H4 (cell line): ENCODE measurements around the gene CCDC33. TPM values are rescaled to one million over a fixed set of nuclear protein-coding genes. Genes with fewer than 3 reads are reported as not detected.

ENCODE experiments used
- DNase-seq: peaks from one replicate; pipeline ENCODE4 v3.0.0-alpha.2; 2015; ENCODE audit warnings: low spot score
- total RNA-seq: library from RNA; depleted of rRNA; stranded (reverse); fragments of >200 nt; shearing (Covaris generic); gene quantifications from 2 replicates; pipeline ENCODE4 v1.2.3, GENCODE V29; 2014

Gene CCDC33
- total RNA-seq, 1 experiment from 2014 or later, result 2.0 TPM

DNA sequence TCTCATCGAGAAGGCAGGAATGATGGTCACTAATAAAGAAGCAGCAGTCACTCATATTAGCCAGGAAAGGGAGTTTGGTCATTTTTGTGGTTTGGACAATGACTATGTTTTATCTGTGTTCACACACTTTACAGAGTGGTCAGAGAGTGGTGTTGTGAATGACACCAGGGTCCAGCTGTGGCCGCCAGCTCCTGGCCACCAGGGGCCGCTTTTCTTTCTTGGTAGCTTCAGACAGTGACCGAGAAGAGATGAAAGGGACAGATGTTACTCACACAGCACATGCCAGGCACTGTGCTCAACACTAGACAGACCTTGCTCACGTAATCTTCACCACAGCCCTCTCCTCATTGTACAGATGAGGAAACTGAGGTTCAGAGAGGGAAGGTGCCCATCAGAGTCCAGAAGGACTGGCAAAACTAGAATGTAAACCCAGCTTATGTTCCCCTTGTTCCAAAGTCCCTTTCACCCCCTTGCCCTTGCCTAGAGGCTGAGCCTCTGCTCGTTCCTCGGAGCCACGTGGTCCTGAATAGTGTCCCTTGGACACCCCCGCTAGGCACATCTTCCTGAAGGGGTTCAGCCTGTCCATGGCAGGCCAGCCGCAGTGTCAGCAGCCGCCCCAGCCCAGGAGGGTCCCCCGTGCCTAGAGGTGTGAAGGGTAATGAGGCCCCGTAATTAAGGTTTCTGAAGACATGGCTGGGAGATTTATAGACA is 75.8 kb downstream of the CCDC33 start:
- DNase-seq, result no peak

DNA sequence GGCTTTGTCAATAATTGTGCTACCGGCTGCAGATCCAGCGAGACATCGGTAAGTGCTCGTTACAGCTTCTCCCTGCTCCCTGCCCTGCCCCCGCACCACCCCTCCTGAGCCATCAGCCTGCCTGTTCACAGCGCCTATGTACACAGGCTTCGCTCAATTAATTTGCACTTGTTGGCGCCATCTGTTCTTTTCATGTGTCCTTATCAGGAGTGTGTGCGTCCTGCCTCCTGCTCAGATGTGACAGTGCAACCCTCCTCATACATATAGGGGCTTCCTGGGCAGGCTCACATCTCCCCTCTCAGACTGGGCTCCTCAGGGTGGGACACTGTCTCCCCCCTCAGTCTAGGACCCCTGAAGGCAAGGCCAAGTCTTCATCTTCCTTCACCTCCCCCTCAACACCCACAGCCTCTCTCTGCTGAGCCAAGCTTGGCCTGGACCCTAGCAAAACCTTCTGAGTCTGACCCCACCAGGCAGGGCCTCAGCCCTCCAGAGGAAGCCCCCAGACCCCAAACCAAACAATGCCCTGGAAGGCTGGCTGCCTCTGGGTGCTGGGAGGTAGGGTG is 76.4 kb downstream of the CCDC33 start:
- DNase-seq, result no peak

DNA sequence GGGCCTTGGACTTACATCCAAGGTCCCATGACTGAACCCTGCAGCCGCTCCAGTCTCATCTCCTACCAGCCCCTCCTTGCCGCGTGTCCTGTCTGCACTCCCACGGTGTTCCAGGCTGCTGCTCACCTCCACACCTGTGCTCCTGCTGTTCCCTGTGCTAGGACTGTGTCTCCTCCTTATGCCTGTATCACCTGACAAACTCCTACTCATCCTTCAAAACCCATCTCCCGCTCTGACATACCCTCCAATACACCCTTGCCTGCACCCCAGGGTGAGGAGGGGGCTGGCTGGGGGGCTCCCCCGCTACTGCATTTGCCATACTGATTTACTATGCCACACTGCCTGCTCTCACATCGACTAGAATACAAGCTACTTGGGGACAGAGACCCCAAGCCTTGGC is 77.8 kb downstream of the CCDC33 start:
- no peak for DNase-seq

DNA sequence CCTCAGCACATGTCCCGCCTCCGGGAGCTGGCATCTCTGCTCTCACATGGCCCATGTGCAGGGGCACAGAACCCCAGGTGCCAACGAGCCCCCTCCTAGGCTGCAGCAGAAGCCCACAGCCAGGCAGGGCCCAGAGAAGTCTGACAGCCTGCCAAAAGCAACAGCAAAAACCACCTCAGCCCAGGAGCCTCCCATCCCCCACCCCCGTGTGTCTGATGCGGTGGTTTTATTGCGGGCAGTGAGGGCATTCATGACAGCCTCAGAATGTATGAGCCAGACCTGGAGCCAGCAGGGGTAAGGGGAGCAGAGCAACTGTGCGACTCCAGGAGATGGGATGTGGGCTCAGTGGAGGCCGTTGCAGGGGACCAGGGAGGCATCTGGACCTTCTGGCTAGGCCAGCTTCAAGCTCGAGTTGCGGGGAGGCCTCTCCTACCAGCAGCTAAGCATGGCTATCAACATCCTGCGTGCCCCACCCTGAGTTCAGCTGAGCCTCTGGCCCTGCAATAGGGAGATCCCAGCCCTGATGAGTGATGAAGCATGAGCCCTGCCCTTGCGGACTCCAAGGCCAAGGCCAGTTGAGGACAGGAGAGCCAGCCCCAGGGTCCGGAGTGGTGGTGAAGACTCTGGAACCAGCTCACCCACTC is 78.8 kb downstream of the CCDC33 start:
- peak; percentile 41 for DNase-seq

DNA sequence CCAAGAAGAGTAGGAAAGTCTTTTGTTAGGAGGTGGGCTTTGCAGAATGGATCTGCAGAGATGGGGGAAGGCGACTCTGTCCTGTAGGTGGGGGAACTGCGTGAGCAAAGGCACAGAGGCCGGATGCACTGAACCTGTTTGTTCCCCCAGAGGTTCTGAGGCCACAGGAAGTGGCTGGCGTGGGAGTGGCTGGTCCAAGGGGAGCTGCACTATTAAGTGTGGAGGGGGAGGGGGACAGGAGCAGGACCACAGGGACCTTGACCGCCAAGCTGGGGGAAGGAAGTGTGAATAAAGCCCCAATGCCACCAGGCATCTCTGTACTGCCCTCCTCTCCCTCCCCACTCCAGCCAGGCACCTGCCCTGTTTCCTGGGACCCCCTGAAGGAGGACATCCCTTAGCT is 79.5 kb downstream of the CCDC33 start:
- DNase-seq, result no peak

DNA sequence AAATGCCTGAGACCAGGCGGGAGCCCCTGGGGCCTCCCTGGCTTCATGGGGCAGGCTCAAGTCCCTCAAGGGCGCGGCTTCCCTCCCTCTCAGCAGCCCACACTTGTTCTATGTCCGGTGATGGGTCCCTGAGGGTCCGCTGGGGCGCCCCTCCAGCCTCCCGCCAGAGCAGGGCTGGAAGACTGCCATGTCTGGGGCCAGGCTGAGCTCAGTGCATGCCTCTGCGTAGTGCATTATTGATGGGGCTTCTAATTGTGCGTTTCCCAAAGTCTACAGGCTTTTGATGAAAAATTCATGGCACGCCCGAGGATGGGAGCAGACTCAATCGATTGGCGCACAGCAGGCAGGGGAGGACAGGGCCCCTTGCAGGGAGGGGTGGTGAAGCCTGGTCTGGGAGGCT is 80.0 kb downstream of the CCDC33 start:
- DNase-seq, result no peak

DNA sequence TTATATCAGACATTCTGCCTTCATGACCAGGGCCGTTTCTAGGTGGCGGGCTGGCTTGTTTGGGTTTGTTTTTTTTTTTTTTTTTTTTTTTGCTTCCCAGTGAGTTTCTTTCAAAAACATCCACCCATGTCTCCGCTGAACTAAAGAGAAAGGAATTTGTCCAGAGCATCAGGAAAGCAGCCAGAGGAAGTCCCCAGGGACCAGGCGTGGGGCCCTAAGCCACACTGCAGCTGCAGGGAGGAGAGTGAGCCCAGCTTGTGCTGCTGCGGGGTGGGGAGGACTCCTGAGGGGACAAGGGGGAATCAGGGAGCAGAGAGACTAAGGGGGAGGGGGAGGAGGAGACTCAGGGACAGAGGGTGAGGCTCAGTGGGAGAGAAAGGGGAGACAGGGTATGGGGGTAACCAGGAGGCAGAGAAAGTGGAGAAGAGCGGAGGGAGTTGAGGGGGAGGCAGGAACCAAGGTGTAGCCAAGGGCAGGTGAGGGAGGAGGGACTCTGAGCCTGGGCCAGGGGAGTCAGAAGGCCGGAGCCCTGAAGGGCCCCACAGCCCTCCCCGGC is 81.8 kb downstream of the CCDC33 start:
- peak; percentile 89 for DNase-seq

DNA sequence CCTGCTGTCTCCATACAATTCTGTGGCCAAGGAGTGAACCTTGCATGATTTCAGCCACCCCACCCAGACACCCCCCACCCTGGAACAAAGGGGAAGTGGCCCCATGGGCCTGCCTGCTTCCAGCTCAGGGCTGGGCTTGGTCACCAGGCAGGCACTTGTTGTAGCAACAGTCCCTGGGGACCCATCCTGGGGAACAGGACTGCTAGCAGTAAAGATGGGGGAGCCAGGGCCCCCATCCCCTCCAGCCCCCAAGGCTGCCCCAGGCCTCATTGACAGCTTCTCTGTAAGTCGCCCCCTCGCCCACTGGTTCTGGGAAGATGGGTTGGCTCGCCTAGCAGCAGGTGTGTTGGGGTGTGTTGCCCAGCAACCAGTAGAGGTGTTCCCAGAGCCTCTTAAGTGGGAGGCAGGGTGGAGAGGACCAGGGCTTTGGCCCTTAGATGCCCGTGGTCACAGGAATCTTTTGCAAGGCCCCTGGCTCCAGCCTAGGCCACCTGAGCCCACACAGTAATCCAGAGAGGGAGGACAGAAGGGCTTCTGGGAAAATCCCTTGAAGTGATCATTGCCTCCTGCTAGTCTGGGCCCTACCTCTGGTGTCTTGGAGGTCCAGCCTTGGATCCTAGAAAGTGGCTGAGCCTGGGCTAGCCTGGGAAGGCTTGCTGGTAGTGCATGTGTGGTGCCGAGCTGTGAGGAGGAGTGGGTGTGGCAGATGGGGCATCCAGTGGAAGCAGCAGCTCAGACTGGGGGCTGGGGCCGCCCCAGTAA is 82.4 kb downstream of the CCDC33 start:
- DNase-seq, result no peak

DNA sequence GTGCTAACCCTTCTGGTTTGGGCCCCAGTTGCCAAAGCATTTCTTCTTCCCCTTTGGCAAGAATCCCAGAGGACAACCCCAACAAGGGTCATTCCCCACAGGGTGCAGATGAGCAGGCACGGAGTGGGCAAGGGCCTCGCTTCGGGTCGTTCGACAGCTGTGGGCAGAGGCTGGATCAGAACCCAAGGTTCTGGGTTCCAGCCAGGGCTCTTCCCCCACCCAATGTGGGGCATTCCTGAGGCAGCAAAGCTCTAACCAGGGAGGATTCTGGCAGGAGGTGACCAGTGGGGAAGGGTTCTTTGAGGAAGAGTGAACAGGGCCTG is 83.0 kb downstream of the CCDC33 start:
- DNase-seq, result no peak

DNA sequence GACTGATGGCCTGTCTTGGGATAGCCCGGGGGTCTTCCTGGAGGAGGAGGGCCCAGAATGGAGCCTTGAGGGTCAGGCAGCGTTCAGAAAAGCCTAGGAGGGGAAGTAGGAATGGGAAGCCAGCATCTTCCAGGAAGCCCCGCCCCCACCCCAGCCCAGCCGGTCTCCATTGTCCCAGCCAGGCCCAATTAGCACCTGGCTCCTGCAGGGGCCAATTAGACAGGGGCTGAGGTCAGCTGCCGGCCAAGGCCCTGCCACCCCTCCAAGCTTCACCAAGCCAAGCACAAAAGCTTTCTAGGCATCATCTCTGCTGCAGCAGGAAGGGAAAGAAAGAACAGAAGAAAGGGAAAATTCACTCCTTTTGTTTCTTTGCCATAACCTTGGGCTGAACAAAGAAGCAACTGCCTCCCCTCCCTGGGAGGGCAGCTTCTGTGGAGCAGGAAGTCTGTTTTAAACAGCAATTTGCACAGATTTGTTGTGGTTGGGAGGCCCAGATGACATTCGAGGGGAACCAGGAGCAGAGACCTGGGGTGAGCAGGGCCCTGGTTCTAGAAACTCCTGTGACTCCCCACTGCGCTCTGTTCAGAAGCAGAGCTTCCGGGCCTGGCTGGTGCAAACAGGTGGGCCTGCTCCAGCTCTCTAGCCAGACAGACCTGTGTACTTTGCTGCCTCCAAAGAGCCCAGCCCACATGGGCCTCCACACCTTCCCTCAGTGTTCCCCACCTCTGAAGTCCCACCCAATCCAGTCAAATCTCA is 83.6 kb downstream of the CCDC33 start:
- no peak for DNase-seq

DNA sequence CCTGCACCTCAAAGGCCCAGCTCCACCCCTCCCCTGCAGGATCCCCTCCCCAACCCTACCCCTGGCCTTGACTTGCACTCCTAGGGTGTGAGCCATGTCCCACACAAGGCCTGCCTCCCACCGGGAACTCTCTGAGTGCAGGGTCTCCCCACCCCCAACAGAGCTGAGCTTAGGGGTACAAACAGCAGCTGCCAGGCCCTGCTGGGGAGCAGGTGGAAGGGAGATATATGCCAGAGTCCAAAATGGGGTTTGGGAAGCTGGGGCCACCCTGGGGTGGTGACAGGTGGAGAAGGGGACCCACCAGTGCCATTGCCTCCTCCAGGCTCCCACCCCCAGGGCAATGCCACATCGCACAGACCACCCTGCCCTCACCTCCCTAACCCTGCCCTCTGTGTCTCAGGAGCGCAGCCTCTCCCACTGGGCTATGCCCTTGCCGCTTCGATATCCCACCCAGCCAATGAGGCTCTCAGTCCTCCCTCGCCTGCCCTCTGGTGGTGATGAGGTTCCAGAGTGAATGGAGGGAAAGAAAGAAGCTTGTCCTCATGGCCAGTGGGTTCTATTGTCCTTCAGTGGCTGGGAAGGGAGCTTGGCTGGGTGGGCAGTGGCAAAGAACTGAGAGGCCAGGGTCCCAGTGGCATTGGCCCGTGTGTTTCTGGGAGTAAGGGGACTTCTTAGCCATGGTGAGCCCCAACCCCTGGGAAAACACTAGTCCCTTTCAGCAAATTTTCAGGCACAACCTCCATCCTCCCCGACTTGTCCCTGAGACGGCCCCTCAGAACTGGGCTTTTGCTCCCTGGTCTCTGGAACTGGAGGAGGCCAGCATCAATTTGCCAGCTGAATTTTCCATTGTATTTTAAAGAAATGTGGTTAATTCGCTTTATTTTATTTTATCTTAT is 84.5 kb downstream of the CCDC33 start:
- DNase-seq, result peak; percentile 48

DNA sequence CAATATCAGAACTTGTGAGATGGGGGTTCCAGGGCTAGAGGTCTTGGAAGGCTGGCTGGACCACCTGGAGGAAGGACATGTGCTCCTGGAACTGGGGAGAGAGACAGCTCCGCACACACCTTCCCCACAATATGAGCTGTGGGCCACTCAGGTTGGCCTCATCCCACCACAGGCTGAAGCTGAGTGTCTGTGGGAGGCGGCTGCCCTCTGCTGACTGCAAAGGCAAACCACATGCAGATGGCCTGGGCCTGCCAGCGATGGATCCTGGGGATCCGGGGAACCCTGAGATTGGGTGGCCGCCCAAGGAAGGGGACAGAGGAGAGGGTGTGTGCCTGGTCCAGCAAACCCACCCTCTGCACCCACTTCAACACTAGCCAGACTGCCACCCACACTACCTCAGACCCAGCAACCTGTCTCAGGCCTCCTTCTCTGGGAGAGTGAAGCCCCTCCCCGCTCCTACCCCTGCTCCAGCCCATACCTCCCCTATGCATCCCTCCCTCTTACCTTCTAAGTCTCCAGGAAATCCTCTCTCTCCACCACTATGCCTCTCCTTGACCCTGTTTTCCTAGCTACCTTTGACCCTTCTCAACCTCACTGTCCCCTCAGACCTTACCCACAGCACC is 86.5 kb downstream of the CCDC33 start:
- peak; percentile 69 for DNase-seq

DNA sequence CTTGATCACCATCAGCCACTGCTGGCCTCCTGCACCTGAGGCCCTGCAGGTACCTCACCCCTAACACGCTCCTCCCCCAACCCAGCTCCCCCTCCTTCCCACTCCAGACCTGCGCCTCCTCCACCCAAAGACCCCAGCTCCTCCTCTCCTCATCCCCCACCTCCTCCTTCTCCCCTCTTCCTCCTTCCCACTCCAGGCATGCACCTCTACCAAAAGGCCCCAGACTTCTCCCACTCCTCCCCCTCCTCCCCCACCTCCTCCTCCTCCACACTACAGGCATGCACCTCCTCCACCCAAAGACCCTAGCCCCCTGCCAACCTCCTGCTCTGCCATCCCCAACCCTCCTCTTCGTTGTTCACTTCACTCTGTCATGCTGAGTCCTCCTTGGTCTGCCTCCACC is 88.6 kb downstream of the CCDC33 start:
- DNase-seq, result no peak

DNA sequence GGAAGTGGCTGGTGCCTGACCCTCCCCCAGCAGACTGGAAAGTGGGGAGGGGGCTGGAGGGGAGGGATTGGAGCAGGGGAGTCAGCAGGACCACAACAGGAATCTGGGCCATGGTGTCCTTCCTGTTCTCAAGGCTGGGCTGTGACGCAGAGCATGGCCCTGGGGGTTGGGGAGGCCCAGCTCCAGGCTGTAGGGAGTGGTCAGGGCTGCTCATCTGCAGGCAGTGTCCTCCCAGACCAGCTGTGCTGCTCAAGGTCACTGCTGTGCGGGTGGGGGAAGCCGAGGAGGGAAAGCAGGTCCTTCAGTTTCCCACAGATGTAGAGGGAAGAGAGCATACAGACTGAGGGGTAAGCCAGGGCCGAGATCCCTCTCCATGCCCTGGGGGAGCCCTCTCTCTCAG is 90.6 kb downstream of the CCDC33 start:
- DNase-seq, result no peak

DNA sequence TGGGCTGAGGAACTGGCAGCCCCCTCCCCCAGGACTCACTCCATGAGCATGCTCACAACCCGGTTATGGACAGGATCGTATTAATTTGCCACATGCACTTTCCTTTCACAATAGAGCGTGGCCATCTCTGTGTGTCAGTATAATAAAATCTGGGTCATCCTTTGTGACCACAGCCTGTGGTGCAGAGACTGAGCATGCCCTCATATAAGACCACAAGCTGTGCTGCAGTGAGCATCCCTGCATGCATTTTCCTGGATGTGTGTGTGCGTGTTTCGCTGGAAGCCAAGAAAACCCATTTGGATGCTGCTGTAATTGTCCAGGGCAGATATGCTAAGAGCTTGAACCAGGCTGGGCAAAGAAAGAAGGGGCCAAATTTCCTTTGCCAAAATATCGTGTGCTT is 91.6 kb downstream of the CCDC33 start:
- DNase-seq, result no peak

DNA sequence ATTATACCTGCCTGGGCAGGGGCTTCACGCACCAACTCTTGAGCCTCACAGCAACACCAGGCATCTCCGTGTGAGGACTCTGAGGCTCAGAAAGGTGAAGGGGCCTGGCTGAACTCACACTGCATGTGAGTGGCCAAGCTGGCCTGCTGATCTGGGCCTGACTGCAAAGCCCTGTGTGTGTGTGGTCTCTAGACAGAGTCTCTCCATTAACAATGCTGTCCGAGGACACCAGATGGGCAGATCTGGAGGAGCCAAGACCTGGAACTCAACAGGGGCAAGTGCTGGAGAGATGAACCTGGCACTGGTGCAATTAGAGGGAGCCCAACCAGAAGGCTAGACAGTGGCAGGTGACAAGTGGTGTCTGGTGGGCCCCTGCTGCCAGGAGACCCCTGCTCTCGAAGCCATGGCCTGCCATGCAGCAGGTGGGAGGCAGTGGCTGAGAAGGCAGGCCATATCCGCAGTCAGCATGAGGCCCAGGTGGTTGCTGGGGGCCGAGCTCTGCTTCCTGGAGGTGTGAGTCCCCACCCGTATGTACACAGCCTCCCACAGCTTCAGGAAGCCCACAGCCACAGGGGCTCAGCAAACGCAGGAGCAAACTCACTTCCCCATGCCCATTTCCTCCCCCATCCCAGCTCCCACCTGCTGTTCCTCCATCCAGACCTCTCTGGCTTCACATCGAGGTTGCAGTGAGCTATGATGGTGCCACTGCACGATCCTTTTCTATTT is 92.4 kb downstream of the CCDC33 start:
- no peak for DNase-seq

DNA sequence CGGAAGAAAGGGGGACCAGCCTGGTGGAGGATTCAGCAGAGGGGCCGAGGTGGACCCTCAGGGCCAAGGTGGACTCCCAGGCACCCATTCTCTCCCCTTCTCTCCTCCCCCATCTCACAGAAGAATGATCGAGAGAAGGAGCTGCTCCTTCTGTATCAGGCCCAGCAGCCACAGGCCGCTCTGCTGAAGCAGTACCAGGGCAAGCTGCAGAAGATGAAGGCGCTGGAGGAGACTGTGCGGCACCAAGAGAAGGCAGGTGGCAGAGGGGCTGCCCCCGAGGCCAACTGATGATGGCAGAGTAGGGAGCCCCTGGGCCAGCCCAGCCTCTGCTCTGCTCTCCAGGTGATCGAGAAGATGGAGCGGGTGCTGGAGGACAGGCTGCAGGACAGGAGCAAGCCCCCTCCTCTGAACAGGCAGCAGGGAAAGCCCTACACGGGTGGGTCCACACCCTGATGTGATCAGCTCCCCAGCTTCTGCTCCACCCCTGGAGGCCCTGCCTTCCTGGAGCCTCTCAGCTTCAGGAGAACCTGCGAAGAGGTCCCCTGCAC is 94.8 kb downstream of the CCDC33 start:
- DNase-seq, result no peak

DNA sequence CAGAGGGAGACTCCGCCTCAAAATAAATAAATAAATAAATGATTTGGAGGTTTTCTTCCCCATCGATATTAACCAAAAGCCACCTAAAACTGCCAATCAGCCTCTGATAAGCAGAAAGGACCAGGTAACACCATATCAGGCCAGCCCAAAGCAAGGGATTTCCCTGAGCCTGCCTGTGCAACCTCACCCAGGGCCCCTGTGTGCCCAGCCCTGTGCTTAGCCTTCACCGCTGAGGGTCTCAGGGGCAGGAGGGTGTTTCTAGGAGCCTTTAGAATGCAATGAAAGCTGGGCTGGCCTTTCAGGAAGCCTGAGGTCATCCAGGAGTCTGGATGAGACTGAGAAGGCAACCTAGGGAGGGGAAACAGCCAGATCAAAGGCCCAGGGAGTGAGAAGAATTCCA is 95.9 kb downstream of the CCDC33 start:
- DNase-seq, result no peak

DNA sequence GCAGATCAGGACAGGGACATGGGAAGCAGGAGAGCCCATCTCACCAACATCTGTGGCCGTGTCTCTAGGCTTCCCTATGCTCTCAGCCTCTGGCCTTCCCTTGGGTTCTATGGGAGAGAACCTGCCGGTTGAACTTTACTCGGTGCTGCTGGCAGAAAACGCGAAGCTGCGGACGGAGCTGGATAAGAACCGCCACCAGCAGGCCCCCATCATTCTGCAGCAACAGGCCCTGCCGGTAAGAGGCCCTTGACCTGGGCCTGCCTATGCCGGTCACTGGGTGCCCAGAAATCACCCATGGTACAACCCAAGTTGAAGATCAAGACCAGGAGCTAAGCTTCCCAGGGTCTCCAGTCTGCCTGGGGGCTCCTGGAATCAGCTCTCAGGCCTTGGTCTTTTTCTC is 96.5 kb downstream of the CCDC33 start:
- DNase-seq, result no peak
